ENCODE results near the gene DUSP22. TPM values are rescaled to one million over a fixed set of nuclear protein-coding genes. Genes with fewer than 3 reads are reported as not detected.

The DUSP22 gene
- total and polyA plus RNA-seq, 8 donors, result 27.3 to 48.8 (median 33.7) TPM

GRCh38 chr6:337805-338368 lies 45.6 kb downstream of the DUSP22 start:
- intact Hi-C loops (cut with DNase I), result no loop called here
- DNase-seq (no peak), ATAC-seq (peak; percentile 69)
- no peaks in the 10 kb centered on the region for H3K9me3 ChIP-seq
- TF ChIP-seq CTCF (IDR thresholded peaks at IDR 0.05), result no peak
- H3K36me3 ChIP-seq, result no peaks in the 10 kb centered on the region
- no peak overlapping the region for H3K4me3 ChIP-seq
- no peaks in the 10 kb centered on the region for H3K27me3 ChIP-seq
- H3K27ac ChIP-seq, result peak overlapping the region in 1 of 2 donors; percentile 64
- H3K4me1 ChIP-seq, result peaks cover 11 to 71% of the 10 kb centered on the region in 2 donors

GRCh38 chr6:338815-339262 lies 46.6 kb downstream of the DUSP22 start:
- TF ChIP-seq CTCF (IDR thresholded peaks at IDR 0.05), result no peak
- Histone ChIP-seq H3K4me1 (peaks cover 8 to 62% of the 10 kb centered on the region in 2 donors), H3K27me3 (no peaks in the 10 kb centered on the region), H3K9me3 (no peaks in the 10 kb centered on the region), H3K36me3 (no peaks in the 10 kb centered on the region), H3K27ac (no peak overlapping the region), H3K4me3 (no peak overlapping the region)
- ATAC-seq, result peak; percentile 22
- DNase-seq, result no peak
- intact Hi-C loops (cut with DNase I), result no loop called here

GRCh38 chr6:339480-339879 lies 47.2 kb downstream of the DUSP22 start:
- Histone ChIP-seq H3K36me3 (no peaks in the 10 kb centered on the region), H3K4me1 (peaks cover 8 to 59% of the 10 kb centered on the region in 2 donors), H3K9me3 (no peaks in the 10 kb centered on the region), H3K27me3 (no peaks in the 10 kb centered on the region), H3K4me3 (no peak overlapping the region), H3K27ac (no peak overlapping the region)
- intact Hi-C loops (cut with DNase I), result no loop called here
- ATAC-seq, result no peak
- DNase-seq, result no peak
- no peak for TF ChIP-seq CTCF (IDR thresholded peaks at IDR 0.05)

GRCh38 chr6:340186-340955 lies 48.1 kb downstream of the DUSP22 start:
- H3K36me3 ChIP-seq, result no peaks in the 10 kb centered on the region
- no peak for ATAC-seq
- intact Hi-C loops (cut with DNase I), result no loop called here
- H3K9me3 ChIP-seq, result no peaks in the 10 kb centered on the region
- no peak overlapping the region for H3K4me3 ChIP-seq
- no peaks in the 10 kb centered on the region for H3K27me3 ChIP-seq
- TF ChIP-seq CTCF (IDR thresholded peaks at IDR 0.05), result no peak
- peak overlapping the region in 1 of 2 donors; percentile 31 for H3K27ac ChIP-seq
- no peak for DNase-seq
- H3K4me1 ChIP-seq, result peaks cover 8 to 59% of the 10 kb centered on the region in 2 donors
